Keratinocyte (primary cell): ENCODE data around the gene EEF1AKMT1.

ENCODE experiments used
- EZH2 ChIP-seq: IDR thresholded peaks from one replicate; pipeline ENCODE4 v1.6.1; 2012; ENCODE audit warnings: inconsistent platforms, mild to moderate bottlenecking, low read length, moderate library complexity
- TF ChIP-seq, protein P1 (sequence below), 3 experiments: IDR thresholded peaks in 1 of 3; conservative IDR thresholded peaks in 1 of 3; optimal IDR thresholded peaks in 1 of 3; 2 replicates in 2 of 3; 3 replicates in 1 of 3; pipeline versions ENCODE3 to v1.5.1; 2011; ENCODE audit warnings: low read length in 3 of 3, mild to moderate bottlenecking in 3 of 3, moderate library complexity in 2 of 3, control low read depth in 1 of 3, inconsistent platforms in 1 of 3; ENCODE audit not compliant: insufficient read depth in 2 of 3; ENCODE audit errors: extremely low read depth in 1 of 3

- TF ChIP-seq, protein P1, sequence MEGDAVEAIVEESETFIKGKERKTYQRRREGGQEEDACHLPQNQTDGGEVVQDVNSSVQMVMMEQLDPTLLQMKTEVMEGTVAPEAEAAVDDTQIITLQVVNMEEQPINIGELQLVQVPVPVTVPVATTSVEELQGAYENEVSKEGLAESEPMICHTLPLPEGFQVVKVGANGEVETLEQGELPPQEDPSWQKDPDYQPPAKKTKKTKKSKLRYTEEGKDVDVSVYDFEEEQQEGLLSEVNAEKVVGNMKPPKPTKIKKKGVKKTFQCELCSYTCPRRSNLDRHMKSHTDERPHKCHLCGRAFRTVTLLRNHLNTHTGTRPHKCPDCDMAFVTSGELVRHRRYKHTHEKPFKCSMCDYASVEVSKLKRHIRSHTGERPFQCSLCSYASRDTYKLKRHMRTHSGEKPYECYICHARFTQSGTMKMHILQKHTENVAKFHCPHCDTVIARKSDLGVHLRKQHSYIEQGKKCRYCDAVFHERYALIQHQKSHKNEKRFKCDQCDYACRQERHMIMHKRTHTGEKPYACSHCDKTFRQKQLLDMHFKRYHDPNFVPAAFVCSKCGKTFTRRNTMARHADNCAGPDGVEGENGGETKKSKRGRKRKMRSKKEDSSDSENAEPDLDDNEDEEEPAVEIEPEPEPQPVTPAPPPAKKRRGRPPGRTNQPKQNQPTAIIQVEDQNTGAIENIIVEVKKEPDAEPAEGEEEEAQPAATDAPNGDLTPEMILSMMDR (optimal IDR thresholded peaks at IDR 0.05 in 1 of 3, IDR thresholded peaks at IDR 0.05 in 1 of 3, conservative IDR thresholded peaks at IDR 0.05 in 1 of 3; ENCODE audit: extremely low read depth in 1 of 3, insufficient read depth in 2 of 3, low read length in 3 of 3), result no peak
- no peak for TF ChIP-seq EZH2
Observed at GRCh38 chr13:20714563-20715329, 59.0 kb downstream of the EEF1AKMT1 start.
